ENCODE measurements around the gene PAM.
"Not testable (repeated sequence)": the region's sequence is repeated elsewhere in the genome, so short reads cannot be mapped to it uniquely, and the experiment has no call there.

The PAM gene

DNA sequence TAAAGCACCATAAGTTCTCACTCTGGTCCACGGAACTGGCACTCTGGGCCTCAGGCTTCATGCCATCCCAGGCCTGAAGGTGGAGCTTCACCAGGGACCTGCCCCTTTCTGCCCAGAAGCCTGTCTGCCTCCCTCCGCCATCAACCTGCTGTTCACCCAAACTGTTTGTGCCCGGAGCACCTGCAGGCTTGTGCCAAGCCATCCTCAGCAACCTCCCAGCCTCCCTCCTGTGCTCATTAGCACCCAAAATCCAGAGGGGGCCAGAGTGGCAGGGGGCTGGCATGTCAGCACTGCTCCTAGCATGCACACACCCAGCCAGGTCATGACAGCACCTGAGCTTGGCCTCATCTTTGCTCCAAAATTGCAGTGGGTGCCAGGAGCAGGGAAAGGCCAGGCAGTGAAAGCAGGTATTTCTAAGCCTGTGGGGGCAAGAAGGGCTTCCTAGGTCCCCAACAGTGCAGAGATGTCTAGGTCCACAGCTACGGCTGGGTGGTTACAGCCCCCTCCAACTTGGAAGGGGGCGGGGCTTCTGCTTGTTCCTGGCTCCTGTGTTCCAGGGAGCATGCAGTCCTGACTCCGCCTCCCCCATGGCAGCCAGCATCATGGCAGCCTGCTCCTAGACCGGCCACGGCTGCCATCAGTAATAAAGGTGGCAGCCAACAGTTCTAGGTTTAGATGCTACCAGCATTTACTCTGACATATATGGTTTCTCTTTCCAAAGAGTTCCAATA, 279.7 kb downstream of the PAM start:
- in situ Hi-C loops (cut with MboI; ENCODE audit: low sequenced_read_pairs): no loop called here

DNA sequence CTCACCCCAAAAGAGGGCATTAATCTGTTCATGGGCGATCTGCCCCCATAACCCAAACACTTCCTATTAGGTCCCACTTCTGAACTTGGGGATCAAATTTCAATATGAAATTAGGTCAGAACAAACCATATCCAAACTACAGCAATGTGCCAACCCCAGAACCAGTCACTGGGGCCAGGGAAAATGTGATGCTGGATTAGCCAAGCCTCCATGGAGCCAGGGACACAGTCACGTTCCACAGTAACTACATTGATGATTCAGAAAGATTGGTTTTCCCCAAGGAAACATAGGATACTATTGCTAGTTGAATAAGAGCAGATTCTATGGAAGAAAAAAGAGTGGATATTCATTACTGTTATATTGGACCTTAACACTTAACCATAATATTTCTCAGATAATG, 280.6 kb downstream of the PAM start:
- in situ Hi-C loops (cut with MboI; ENCODE audit: low sequenced_read_pairs): no loop called here

DNA sequence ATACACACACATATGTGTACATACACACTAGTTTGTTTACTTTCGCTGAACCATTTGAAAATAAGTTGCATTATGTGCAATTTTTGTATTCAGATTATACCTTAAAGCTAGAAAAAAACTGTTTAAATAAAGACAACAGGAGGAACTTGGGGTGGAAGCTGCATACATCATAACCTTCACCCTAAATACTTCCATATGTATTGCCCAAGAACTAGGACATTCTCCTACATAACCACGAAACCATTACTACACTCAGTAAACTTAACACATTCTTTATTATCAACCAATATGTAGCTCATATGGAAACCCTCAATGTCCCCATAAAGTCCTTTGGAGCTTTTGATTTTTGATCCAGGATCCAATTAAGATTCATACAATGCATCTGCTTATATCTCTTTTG, 281.5 kb downstream of the PAM start:
- in situ Hi-C loops (cut with MboI; ENCODE audit: low sequenced_read_pairs): no loop called here

DNA sequence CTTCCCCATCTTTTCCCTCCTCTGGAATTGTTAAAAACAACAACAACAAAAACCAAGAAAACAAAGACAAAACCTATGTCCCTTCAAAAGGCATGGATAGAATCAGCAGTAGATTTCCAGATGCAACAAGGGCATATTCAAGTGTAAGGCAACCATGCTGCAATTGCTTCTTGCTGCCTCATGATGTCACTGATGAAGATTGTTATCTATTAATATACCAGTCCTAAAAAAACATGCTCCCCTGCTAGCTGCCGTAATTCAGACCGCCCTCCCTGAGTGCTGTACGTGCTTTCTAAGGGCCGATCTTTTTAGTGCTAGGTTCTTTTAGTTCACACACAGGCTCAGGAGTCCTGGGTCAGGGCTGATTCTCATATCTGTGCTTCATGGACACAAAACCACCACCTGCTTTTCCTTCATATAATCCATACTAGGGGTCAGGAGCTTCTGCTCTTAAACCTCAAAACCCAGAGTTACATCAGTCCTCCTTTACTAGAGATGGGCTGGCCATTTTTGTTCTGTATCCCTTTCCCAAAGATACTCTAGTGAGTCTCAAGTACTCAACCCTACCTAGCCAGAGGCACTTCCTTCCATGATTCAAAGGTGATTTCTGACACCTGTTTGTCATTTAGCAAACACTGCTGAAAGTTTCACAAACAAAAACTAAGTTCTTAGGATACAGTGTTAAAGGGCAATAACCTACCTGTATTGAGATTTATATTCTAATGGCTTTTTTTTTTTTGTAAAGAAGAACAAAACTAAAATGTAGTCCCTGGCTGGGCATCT, 282.8 kb downstream of the PAM start:
- in situ Hi-C loops (cut with MboI; ENCODE audit: low sequenced_read_pairs): no loop called here

DNA sequence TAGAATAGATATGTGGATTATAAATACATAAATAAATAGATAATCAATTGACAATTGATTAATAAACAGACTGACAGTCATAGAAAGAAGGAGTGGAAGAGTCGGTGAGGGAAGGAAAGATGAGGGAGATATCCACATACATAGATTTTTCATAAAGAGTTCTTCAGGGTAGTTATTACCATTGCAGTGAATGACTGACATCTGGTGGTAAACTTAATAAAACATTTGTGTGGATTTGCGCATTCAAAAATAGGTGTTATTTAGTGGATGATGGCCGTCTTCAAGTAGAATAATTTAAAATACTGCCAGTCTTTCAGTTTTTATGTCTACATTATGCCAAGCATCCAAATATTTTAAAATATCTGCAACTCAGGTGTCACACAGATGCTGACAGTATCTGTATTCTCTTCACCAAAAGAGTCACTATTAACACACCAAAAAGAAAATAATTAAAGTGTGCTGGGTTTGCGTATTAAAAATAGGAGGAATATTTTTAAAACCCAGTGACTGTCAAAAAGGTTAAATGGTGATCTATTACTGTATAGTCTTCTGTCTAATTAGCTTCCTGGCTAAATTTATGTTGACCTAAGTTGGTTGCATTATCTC, 286.1 kb downstream of the PAM start:
- in situ Hi-C loops (cut with MboI; ENCODE audit: low sequenced_read_pairs): no loop called here

DNA sequence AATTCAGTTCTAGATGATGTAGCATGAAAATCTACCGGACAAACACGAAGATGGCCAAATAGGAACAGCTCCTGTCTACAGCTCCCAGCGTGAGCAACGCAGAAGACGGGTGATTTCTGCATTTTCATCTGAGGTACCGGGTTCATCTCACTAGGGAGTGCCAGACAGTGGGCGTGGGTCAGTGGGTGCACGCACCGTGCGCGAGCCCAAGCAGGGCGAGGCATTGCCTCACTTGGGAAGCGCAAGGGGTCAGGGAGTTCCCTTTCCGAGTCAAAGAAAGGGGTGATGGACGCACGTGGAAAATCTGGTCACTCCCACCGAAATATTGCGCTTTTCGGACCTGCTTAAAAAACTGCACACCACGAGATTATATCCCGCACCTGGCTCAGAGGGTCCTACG, 291.6 kb downstream of the PAM start:
- in situ Hi-C loops (cut with MboI; ENCODE audit: low sequenced_read_pairs): not testable (repeated sequence)

DNA sequence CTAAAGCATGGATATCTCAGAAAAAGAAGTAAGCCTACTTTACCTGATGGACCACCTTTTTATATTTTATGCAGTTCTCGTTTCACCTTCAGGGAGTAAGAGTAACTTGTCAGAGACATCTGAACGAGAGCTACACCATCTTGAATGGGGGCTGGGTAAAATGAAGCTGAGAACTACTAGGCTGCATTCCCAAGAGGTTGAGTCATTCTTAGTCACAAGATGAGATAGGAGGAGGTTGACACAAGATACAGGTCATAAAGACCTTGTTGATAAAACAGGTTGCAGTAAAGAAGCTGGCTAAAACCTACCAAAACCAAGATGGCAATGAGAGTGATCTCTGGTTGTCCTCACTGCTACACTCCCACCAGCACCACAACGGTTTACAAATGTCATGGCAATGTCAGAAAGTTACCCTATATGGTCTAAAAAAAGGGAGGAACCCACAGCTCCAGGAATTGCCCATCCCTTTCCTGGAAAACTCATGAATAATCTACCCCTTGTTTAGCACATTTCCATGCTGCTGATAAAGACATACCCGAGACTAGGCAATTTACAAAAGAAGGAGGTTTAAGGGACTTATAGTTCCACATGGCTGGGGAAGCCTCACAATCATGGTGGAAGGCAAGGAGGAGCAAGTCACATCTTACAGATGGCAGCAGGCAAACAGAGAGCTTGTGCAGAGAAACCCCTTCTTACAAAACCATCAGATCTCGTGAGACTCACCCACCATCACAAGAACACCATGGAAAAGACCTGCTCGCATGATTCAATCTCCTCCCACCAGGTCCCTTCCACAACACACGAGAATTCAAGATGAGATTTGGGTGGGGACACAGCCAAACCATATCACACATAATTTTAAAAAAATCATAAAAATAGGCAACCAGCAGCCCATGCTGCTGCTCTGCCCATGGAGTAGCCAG, 302.4 kb downstream of the PAM start:
- in situ Hi-C loops (cut with MboI; ENCODE audit: low sequenced_read_pairs): no loop called here

DNA sequence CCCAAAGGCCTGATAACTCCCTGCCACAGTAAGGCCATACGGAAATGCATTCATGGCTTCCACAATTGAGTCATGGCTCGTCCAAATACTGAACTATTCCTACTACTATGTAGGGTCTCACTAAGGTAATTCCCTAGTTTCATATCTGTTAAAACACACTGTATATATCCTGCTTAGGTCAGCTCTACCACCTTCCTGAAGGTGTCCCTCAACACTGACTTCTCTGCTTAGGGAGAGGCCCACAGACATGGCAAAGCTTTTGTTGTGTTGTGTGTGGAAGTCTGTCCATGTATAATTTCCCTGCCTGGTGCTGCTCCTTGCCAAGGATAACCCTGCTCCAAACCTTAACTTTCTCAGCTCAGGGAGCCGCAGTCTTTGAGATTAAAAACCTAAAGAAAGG, 304.4 kb downstream of the PAM start:
- in situ Hi-C loops (cut with MboI; ENCODE audit: low sequenced_read_pairs): no loop called here

DNA sequence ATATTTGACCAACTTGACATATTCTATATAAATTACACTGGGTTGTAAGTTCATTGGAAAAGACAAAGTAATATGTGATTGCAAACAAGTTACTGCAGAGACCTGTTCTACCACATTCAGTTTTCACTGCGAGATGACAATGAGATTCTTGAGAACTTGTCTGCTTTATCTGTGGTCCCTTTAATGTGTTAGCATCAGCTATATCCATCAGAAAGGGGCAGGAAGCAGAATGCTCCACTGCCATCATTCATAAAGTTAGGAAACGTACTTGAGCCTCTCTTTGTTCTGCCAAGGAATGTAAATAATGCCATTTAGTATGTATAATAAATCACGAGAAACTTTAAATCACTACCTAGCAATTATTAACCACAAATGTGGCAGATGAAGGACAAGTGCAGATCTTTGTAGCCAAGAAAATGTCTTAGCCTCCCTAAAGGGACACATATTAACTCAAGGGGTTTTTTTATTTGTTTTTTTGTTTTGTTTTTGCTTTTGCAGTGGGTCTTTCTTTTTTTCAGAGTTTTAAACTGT, 305.4 kb downstream of the PAM start:
- in situ Hi-C loops (cut with MboI; ENCODE audit: low sequenced_read_pairs): no loop called here

DNA sequence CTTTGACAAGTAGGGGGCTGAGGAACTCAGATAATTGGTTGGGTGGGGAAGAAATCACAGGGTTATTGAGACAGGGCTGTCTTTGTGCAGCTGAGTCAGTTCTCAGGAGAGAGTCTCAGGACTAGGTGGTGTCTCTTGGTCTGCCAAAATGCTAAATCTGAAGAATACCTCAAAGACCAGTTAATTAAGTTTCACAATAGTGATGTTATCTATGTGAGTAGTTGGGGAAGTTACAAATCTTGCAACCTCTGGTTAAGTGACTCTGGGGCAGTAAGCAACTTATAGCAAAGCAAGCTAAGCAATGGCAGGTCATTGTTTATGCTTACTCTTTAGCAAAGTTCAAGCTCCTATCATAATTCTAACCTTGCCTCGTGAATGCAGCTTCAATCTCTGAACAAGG, 311.2 kb downstream of the PAM start:
- in situ Hi-C loops (cut with MboI; ENCODE audit: low sequenced_read_pairs): no loop called here

DNA sequence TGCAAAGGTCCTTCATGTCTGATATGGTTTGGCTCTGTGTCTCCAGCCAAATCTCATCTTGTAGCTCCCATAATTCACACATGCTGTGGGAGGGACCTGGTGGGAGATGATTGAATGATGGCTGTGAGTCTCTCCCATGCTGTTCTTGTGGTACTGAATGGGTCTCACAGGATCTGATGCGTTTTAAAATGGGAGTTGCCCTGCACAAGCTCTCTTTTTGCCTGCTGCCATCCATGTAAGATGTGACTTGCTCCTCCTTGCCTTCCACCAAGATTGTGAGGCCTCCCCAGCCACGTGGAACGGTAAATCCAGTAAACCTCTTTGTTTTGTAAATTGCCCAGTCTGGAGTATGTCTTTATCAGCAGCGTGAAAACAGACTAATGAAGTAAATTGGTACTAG, 318.4 kb downstream of the PAM start:
- in situ Hi-C loops (cut with MboI; ENCODE audit: low sequenced_read_pairs): not testable (repeated sequence)

DNA sequence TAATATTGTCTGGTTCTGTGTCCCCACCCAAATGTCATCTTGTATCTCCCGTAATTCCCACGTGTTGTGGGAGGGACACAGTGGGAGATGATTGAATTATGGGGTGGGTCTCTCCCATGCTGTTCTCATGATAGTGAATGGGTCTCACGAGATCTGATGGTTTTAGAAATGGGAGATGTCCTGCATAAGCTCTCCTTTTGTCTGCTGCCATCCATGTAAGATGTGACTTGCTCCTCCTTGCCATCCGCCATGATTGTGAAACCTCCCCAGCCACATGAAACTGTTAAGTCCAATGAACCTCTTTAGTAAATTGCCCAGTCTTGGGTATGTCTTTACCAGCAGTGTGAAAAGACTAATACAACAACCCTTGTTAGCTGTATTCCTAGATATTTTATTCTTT, 320.3 kb downstream of the PAM start:
- in situ Hi-C loops (cut with MboI; ENCODE audit: low sequenced_read_pairs): no loop called here
